ENCODE measurements around the gene PKP1. TPM values are rescaled to one million over a fixed set of nuclear protein-coding genes. Genes with fewer than 3 reads are reported as not detected.

The PKP1 gene
- total RNA-seq, 1 experiment from 2014 or later, result 0.94 TPM

DNA sequence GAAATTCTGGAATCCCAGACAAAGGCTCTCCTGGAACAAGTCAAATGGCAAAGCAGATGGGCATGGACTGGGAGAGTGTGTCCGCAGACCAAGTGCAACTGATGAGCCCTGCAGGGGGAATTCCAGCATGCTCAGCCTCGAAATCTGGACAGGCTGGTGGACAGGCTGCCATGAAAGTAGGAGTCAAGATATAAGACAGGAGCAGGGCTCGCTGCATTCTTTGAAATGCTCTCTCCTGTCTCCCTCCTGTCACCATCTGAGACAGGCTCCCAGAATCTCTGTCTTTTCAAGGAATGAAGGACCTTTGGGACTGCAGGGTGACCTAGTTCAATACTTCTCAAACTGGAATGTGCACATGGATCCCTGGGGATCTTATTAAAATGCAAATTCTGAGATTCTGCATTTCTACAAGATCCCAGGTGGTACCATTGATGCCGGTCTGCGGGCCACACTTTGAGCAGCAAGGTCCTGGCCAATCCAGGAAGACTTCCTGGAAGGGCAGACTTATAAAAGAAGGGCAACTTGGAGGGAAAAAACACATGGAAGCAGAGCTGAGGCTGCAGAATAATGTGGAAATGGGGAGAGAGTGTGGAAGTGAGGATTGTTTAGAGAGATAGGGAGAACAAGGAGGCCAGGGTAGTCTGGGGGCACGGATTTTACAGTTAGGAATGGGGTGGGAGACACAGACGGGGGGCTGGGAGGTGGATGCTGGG lies 64.3 kb downstream of the PKP1 start:
- Histone ChIP-seq H3K79me2 (ENCODE audit: low read depth) (no peaks in the 10 kb centered on the region), H3K4me1 (replicated peaks; ENCODE audit: insufficient read depth) (peaks cover 12% of the 10 kb centered on the region), H3K27ac (no peak overlapping the region), H2AFZ (no peak overlapping the region), H3F3A (ENCODE audit: insufficient read depth, low read depth) (no peaks in the 10 kb centered on the region), H3K9me3 (ENCODE audit: insufficient read depth, low read depth) (no peaks in the 10 kb centered on the region), H3K4me2 (no peak overlapping the region), H3K36me3 (ENCODE audit: low read depth) (no peaks in the 10 kb centered on the region), H4K20me1 (ENCODE audit: insufficient read depth) (no peaks in the 10 kb centered on the region), H3K27me3 (ENCODE audit: insufficient read depth, low read depth) (no peaks in the 10 kb centered on the region), H3K9me2 (ENCODE audit: insufficient read depth) (no peaks in the 10 kb centered on the region), H3K4me3 (no peak overlapping the region)
- no TSS peak for BruUV-seq (replicated peaks)
- ChIA-PET POLR2A (ENCODE audit: unreplicated experiment) (interaction anchor here (0.6 to 0.7 kb wide), 4 partner anchors 15 to 189 kb away, joined by 3 to 47 read pairs (median 6); no protein-coding TSS in a partner anchor), CTCF (interaction anchor here (0.6 to 4.1 kb wide), 8 partner anchors 39 to 321 kb away, joined by 4 to 18 read pairs (median 6); no protein-coding TSS in a partner anchor)
- intact Hi-C loops (cut with micrococcal nuclease; ENCODE audit: unreplicated experiment), result loop anchor here (1.0 to 5.0 kb wide), 6 partner anchors 35 to 165 kb away; no protein-coding TSS in a partner anchor
- DNase-seq, result peak in 1 of 2 experiments; percentile 16
- TF ChIP-seq, protein P1, sequence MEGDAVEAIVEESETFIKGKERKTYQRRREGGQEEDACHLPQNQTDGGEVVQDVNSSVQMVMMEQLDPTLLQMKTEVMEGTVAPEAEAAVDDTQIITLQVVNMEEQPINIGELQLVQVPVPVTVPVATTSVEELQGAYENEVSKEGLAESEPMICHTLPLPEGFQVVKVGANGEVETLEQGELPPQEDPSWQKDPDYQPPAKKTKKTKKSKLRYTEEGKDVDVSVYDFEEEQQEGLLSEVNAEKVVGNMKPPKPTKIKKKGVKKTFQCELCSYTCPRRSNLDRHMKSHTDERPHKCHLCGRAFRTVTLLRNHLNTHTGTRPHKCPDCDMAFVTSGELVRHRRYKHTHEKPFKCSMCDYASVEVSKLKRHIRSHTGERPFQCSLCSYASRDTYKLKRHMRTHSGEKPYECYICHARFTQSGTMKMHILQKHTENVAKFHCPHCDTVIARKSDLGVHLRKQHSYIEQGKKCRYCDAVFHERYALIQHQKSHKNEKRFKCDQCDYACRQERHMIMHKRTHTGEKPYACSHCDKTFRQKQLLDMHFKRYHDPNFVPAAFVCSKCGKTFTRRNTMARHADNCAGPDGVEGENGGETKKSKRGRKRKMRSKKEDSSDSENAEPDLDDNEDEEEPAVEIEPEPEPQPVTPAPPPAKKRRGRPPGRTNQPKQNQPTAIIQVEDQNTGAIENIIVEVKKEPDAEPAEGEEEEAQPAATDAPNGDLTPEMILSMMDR (conservative IDR thresholded peaks at IDR 0.05), result no peak
- no peak for TF ChIP-seq EZH2 (IDR thresholded peaks at IDR 0.05; ENCODE audit: low read depth)

DNA sequence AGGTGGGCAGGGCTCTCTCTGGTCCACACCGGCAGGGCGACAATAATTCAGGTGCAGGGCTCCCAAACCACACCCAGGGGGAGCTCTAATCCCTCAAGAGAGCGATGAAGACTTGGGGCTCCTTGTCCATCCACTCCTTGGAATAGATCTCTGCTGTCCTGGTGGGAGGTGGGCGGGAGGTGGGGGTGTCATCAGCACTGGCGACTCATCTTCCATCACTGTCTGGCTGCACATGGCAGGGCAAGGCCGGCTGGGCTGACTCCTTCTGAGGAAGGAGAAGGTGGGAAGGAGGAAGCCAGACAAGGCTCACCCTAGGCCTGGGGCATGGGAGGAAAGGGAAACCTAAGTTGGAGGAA lies 64.9 kb downstream of the PKP1 start:
- CTCF ChIA-PET, result interaction anchor here (0.6 to 4.1 kb wide), 7 partner anchors 10 to 322 kb away, joined by 4 to 18 read pairs (median 8); no protein-coding TSS in a partner anchor
- peak; percentile 25 to 69 for DNase-seq

GRCh38 chr1:201349092-201349491 lies 65.8 kb downstream of the PKP1 start:
- H2AFZ ChIP-seq, result no peak overlapping the region
- H3K79me2 ChIP-seq (ENCODE audit: low read depth), result no peaks in the 10 kb centered on the region
- H4K20me1 ChIP-seq (ENCODE audit: insufficient read depth), result no peaks in the 10 kb centered on the region
- no peaks in the 10 kb centered on the region for H3K27me3 ChIP-seq (ENCODE audit: insufficient read depth, low read depth)
- TF ChIP-seq, protein P1 (conservative IDR thresholded peaks at IDR 0.05), result no peak
- no peak for TF ChIP-seq EZH2 (IDR thresholded peaks at IDR 0.05; ENCODE audit: low read depth)
- H3K4me2 ChIP-seq, result no peak overlapping the region
- H3K9me3 ChIP-seq (ENCODE audit: insufficient read depth, low read depth), result no peaks in the 10 kb centered on the region
- intact Hi-C loops (cut with micrococcal nuclease; ENCODE audit: unreplicated experiment), result loop anchor here (2.0 to 5.0 kb wide), 4 partner anchors 37 to 164 kb away; no protein-coding TSS in a partner anchor
- no peaks in the 10 kb centered on the region for H3K9me2 ChIP-seq (ENCODE audit: insufficient read depth)
- H3K4me1 ChIP-seq (replicated peaks; ENCODE audit: insufficient read depth), result peaks cover 23% of the 10 kb centered on the region
- ChIA-PET POLR2A (ENCODE audit: unreplicated experiment) (interaction anchor here (0.6 kb wide), 1 partner anchor 210 kb away, joined by 7 read pairs; no protein-coding TSS in a partner anchor), CTCF (interaction anchor here (0.7 to 4.1 kb wide), 5 partner anchors 9 to 90 kb away, joined by 3 to 18 read pairs (median 4); no protein-coding TSS in a partner anchor)
- H3F3A ChIP-seq (ENCODE audit: insufficient read depth, low read depth), result no peaks in the 10 kb centered on the region
- H3K4me3 ChIP-seq, result no peak overlapping the region
- no peak overlapping the region for H3K27ac ChIP-seq
- no peaks in the 10 kb centered on the region for H3K36me3 ChIP-seq (ENCODE audit: low read depth)
- no TSS peak for BruUV-seq (replicated peaks)
- DNase-seq, result peak in 1 of 2 experiments; percentile 10

More for the DNA sequence above, 64.9 kb downstream of the PKP1 start:
- TF ChIP-seq EZH2 (IDR thresholded peaks at IDR 0.05; ENCODE audit: low read depth), result no peak
- TF ChIP-seq, protein P1 (conservative IDR thresholded peaks at IDR 0.05), result peak; percentile 82
- intact Hi-C loops (cut with micrococcal nuclease; ENCODE audit: unreplicated experiment), result loop anchor here (1.0 to 5.0 kb wide), 6 partner anchors 36 to 165 kb away; no protein-coding TSS in a partner anchor
- no peaks in the 10 kb centered on the region for H3K9me2 ChIP-seq (ENCODE audit: insufficient read depth)
- H3K27me3 ChIP-seq (ENCODE audit: insufficient read depth, low read depth), result no peaks in the 10 kb centered on the region
- H3K4me2 ChIP-seq, result no peak overlapping the region
- no peak overlapping the region for H3K4me3 ChIP-seq
- no TSS peak for BruUV-seq (replicated peaks)
- no peaks in the 10 kb centered on the region for H3K36me3 ChIP-seq (ENCODE audit: low read depth)
- no peaks in the 10 kb centered on the region for H3K9me3 ChIP-seq (ENCODE audit: insufficient read depth, low read depth)
- no peaks in the 10 kb centered on the region for H4K20me1 ChIP-seq (ENCODE audit: insufficient read depth)
- H3K79me2 ChIP-seq (ENCODE audit: low read depth), result no peaks in the 10 kb centered on the region
- peaks cover 17% of the 10 kb centered on the region for H3K4me1 ChIP-seq (replicated peaks; ENCODE audit: insufficient read depth)
- POLR2A ChIA-PET (ENCODE audit: unreplicated experiment), result interaction anchor here (0.6 to 0.7 kb wide), 3 partner anchors 14 to 189 kb away, joined by 3 to 47 read pairs (median 7); no protein-coding TSS in a partner anchor
- H3F3A ChIP-seq (ENCODE audit: insufficient read depth, low read depth), result no peaks in the 10 kb centered on the region
- no peak overlapping the region for H3K27ac ChIP-seq
- H2AFZ ChIP-seq, result no peak overlapping the region
